ENCODE data around the gene CCDC77.
"Not testable (repeated sequence)": the region's sequence is repeated elsewhere in the genome, so short reads cannot be mapped to it uniquely, and the experiment has no call there.

CCDC77 gene

GRCh38 chr12:366820-367219 is 34.6 kb upstream of the CCDC77 start:
- Histone ChIP-seq H3K4me2 (ENCODE audit: low read depth, low read length, poor library complexity, severe bottlenecking) (no peak overlapping the region), H3K4me1 (ENCODE audit: insufficient read depth, low read length, poor library complexity, severe bottlenecking) (no peaks in the 10 kb centered on the region), H3F3A (ENCODE audit: low read depth) (peaks cover 3% of the 10 kb centered on the region; the same call in 1 of the 2 replicates), H3K27me3 (ENCODE audit: insufficient read depth, low read length, poor library complexity, severe bottlenecking) (no peaks in the 10 kb centered on the region), H3K9me2 (replicated peaks; ENCODE audit: low read depth, low read length) (no peaks in the 10 kb centered on the region), H3K79me2 (ENCODE audit: insufficient read depth, low read length) (peaks cover 13% of the 10 kb centered on the region), H3K36me3 (ENCODE audit: insufficient read depth, low read length) (peaks cover 66% of the 10 kb centered on the region), H3K9me3 (ENCODE audit: insufficient read depth, low read depth, low read length) (peaks cover 7% of the 10 kb centered on the region), H2AFZ (ENCODE audit: low read length) (no peak overlapping the region), H3K4me3 (ENCODE audit: low read length, poor library complexity, severe bottlenecking) (no peak overlapping the region), H4K20me1 (ENCODE audit: insufficient read depth, low read length, poor library complexity, severe bottlenecking) (peaks cover 7% of the 10 kb centered on the region), H3K9ac (ENCODE audit: low read depth, low read length, poor library complexity, severe bottlenecking) (no peak overlapping the region)
- TF ChIP-seq, protein P1, sequence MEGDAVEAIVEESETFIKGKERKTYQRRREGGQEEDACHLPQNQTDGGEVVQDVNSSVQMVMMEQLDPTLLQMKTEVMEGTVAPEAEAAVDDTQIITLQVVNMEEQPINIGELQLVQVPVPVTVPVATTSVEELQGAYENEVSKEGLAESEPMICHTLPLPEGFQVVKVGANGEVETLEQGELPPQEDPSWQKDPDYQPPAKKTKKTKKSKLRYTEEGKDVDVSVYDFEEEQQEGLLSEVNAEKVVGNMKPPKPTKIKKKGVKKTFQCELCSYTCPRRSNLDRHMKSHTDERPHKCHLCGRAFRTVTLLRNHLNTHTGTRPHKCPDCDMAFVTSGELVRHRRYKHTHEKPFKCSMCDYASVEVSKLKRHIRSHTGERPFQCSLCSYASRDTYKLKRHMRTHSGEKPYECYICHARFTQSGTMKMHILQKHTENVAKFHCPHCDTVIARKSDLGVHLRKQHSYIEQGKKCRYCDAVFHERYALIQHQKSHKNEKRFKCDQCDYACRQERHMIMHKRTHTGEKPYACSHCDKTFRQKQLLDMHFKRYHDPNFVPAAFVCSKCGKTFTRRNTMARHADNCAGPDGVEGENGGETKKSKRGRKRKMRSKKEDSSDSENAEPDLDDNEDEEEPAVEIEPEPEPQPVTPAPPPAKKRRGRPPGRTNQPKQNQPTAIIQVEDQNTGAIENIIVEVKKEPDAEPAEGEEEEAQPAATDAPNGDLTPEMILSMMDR (conservative IDR thresholded peaks at IDR 0.05; ENCODE audit: low read length), result no peak
- no peak for TF ChIP-seq EZH2phosphoT487 (IDR thresholded peaks at IDR 0.05; ENCODE audit: borderline replicate concordance)

DNA sequence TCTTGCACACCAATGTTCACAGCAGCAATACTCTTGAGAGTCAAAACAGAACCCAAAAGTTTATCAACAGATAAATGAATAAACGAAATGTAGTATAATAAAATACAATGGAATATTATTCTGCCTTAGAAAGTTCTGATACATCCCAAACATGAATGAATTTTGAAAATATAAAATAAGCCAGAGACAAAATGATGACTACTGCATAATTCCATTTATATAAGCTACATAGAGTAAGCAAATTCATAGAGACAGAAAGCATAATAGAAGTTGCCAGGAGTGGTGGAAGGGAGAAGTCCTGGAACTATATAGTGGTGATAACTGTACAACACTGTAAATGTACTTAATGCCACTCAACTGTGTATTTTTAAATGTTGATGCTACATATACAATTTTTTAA is 33.5 kb upstream of the CCDC77 start:
- H3K27me3 ChIP-seq (ENCODE audit: insufficient read depth, low read length, poor library complexity, severe bottlenecking), result no peaks in the 10 kb centered on the region
- peaks cover 3% of the 10 kb centered on the region; the same call in 1 of the 2 replicates for H3F3A ChIP-seq (ENCODE audit: low read depth)
- peaks cover 7% of the 10 kb centered on the region for H3K9me3 ChIP-seq (ENCODE audit: insufficient read depth, low read depth, low read length)
- H3K4me2 ChIP-seq (ENCODE audit: low read depth, low read length, poor library complexity, severe bottlenecking), result no peak overlapping the region
- no peak overlapping the region for H3K4me3 ChIP-seq (ENCODE audit: low read length, poor library complexity, severe bottlenecking)
- no peak overlapping the region for H2AFZ ChIP-seq (ENCODE audit: low read length)
- no peaks in the 10 kb centered on the region for H3K9me2 ChIP-seq (replicated peaks; ENCODE audit: low read depth, low read length)
- no peak overlapping the region for H3K9ac ChIP-seq (ENCODE audit: low read depth, low read length, poor library complexity, severe bottlenecking)
- H3K79me2 ChIP-seq (ENCODE audit: insufficient read depth, low read length), result peaks cover 13% of the 10 kb centered on the region
- TF ChIP-seq, protein P1 (conservative IDR thresholded peaks at IDR 0.05; ENCODE audit: low read length), result no peak
- no peak for TF ChIP-seq EZH2phosphoT487 (IDR thresholded peaks at IDR 0.05; ENCODE audit: borderline replicate concordance)
- peaks cover 54% of the 10 kb centered on the region for H3K36me3 ChIP-seq (ENCODE audit: insufficient read depth, low read length)
- no peaks in the 10 kb centered on the region for H3K4me1 ChIP-seq (ENCODE audit: insufficient read depth, low read length, poor library complexity, severe bottlenecking)
- H4K20me1 ChIP-seq (ENCODE audit: insufficient read depth, low read length, poor library complexity, severe bottlenecking), result no peaks in the 10 kb centered on the region

GRCh38 chr12:370739-371485 is 30.5 kb upstream of the CCDC77 start:
- not testable (repeated sequence) for H4K20me1 ChIP-seq (ENCODE audit: insufficient read depth, low read length, poor library complexity, severe bottlenecking); H3K4me3 ChIP-seq (ENCODE audit: low read length, poor library complexity, severe bottlenecking); H3K9ac ChIP-seq (ENCODE audit: low read depth, low read length, poor library complexity, severe bottlenecking); H3K79me2 ChIP-seq (ENCODE audit: insufficient read depth, low read length); H2AFZ ChIP-seq (ENCODE audit: low read length); H3K4me2 ChIP-seq (ENCODE audit: low read depth, low read length, poor library complexity, severe bottlenecking); H3F3A ChIP-seq (ENCODE audit: low read depth); H3K4me1 ChIP-seq (ENCODE audit: insufficient read depth, low read length, poor library complexity, severe bottlenecking); H3K27me3 ChIP-seq (ENCODE audit: insufficient read depth, low read length, poor library complexity, severe bottlenecking); H3K9me2 ChIP-seq (replicated peaks; ENCODE audit: low read depth, low read length); H3K9me3 ChIP-seq (ENCODE audit: insufficient read depth, low read depth, low read length)
- peaks cover 34% of the 10 kb centered on the region; the same call in 1 of the 2 replicates for H3K36me3 ChIP-seq (ENCODE audit: insufficient read depth, low read length)

DNA sequence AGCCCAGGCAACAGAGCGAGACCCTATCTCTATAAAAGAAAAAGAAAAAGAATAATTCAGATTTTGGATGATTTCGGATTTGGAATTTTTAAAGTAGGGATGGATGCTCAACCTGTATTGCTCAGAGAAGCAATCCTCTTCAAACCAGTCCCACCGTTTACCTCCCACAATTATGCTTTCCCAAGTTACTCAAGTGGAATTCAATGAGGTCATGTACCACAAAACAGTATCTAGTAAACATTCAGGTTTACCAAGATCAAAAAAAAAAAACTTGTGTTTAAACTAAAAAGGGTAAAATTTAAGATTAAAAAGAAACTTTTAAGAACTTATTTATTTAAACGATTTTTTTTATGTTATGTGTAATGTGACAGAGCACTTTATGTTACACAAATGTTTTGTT is 14.8 kb upstream of the CCDC77 start:
- H4K20me1 ChIP-seq (ENCODE audit: insufficient read depth, low read length, poor library complexity, severe bottlenecking), result peaks cover 66% of the 10 kb centered on the region
- peak overlapping the region; percentile 94 for H3K4me2 ChIP-seq (ENCODE audit: low read depth, low read length, poor library complexity, severe bottlenecking)
- H2AFZ ChIP-seq (ENCODE audit: low read length), result no peak overlapping the region
- peak overlapping the region; percentile 94 for H3K4me3 ChIP-seq (ENCODE audit: low read length, poor library complexity, severe bottlenecking)
- H3K79me2 ChIP-seq (ENCODE audit: insufficient read depth, low read length), result peaks cover 79% of the 10 kb centered on the region
- no peaks in the 10 kb centered on the region for H3F3A ChIP-seq (ENCODE audit: low read depth)
- peak overlapping the region; percentile 93 for H3K9ac ChIP-seq (ENCODE audit: low read depth, low read length, poor library complexity, severe bottlenecking)
- no peaks in the 10 kb centered on the region for H3K9me3 ChIP-seq (ENCODE audit: insufficient read depth, low read depth, low read length)
- H3K4me1 ChIP-seq (ENCODE audit: insufficient read depth, low read length, poor library complexity, severe bottlenecking), result peaks cover 43% of the 10 kb centered on the region
- no peaks in the 10 kb centered on the region for H3K9me2 ChIP-seq (replicated peaks; ENCODE audit: low read depth, low read length)
- H3K36me3 ChIP-seq (ENCODE audit: insufficient read depth, low read length), result peaks cover 29% of the 10 kb centered on the region
- no peaks in the 10 kb centered on the region for H3K27me3 ChIP-seq (ENCODE audit: insufficient read depth, low read length, poor library complexity, severe bottlenecking)
- TF ChIP-seq, protein P1 (conservative IDR thresholded peaks at IDR 0.05; ENCODE audit: low read length), result no peak
- no peak for TF ChIP-seq EZH2phosphoT487 (IDR thresholded peaks at IDR 0.05; ENCODE audit: borderline replicate concordance)
